Transverse colon (tissue), 4 donors: ENCODE data around the gene FAM171A2. TPM values are rescaled to one million over a fixed set of nuclear protein-coding genes. Genes with fewer than 3 reads are reported as not detected.

Experiments
- DNase-seq: peaks from one replicate; pipeline ENCODE4 v3.0.0-alpha.2; 2019
- H3K27ac ChIP-seq, 4 donors: fragments of 200-600 bp; sonication (generic); 2 replicates each; pipeline ENCODE4 v1.5.1; 2016 to 2018; ENCODE audit warnings: inconsistent platforms in 4 of 4
- H3K27me3 ChIP-seq: fragments of 200-600 bp; sonication (generic); 2 replicates; pipeline ENCODE4 v1.5.1; 2017; ENCODE audit warnings: inconsistent platforms
- H3K36me3 ChIP-seq, 4 donors: fragments of 200-600 bp; sonication (generic); 2 replicates each; pipeline ENCODE4 v1.5.1; 2017 to 2019; ENCODE audit warnings: inconsistent platforms in 4 of 4
- H3K4me1 ChIP-seq, 4 donors: fragments of 200-600 bp; sonication (generic); 2 replicates each; pipeline ENCODE4 v1.5.1; 2017 to 2020; ENCODE audit warnings: inconsistent platforms in 4 of 4
- H3K4me3 ChIP-seq, 4 donors: fragments of 200-600 bp; sonication (generic); 1 replicate in 1 of 4; 2 replicates in 3 of 4; pipeline versions ENCODE4 v1.5.1 to v1.6.1; 2017 to 2019; ENCODE audit warnings: inconsistent platforms in 4 of 4
- H3K9me3 ChIP-seq, 2 donors: fragments of 200-600 bp; sonication (generic); 2 replicates each; pipeline ENCODE4 v1.5.1; 2017 to 2019; ENCODE audit warnings: inconsistent platforms in 2 of 2
- EP300 ChIP-seq: sonication (generic); formaldehyde crosslinking; IDR thresholded peaks from one replicate; pipeline ENCODE4 v1.6.1; 2017; ENCODE audit warnings: antibody characterized with exemption, low read depth
- POLR2A ChIP-seq: fragments of 450-650 bp; IDR thresholded peaks from one replicate; pipeline ENCODE4 v1.6.1; 2016; ENCODE audit warnings: antibody characterized with exemption, mild to moderate bottlenecking, moderate library complexity
- POLR2AphosphoS5 ChIP-seq, 3 donors: sonication (generic); formaldehyde crosslinking; IDR thresholded peaks; one replicate each; pipeline ENCODE4 v1.6.1; 2016; ENCODE audit warnings: antibody characterized with exemption in 3 of 3
- WGBS, 2 donors: methylation state at CpG; one replicate each; pipeline ENCODE4 v1.1.5; 2018; ENCODE audit warnings: low coverage in 1 of 2; 5-methylcytosine and 5-hydroxymethylcytosine counted together
- in situ Hi-C, 4 donors: fragments of 200-750 bp; cut with MboI; loops; one replicate each; pipeline versions ENCODE4 v1.15.0 to v1.15.1; 2017; ENCODE audit warnings: low sequenced_read_pairs in 3 of 4, low pct_ligation_motif_present in 1 of 4, low pct_unique_long_range_greater_than_20kb in 1 of 4
- intact Hi-C: fragments of 100-400 bp; cut with DNase I; formaldehyde crosslinking; loops from one replicate; pipeline ENCODE4 v1.15.1; 2023; ENCODE audit warnings: low total_unique reads
- total RNA-seq, 4 donors: library from RNA; depleted of rRNA; stranded (reverse); fragments of >200 nt; gene quantifications; one replicate each; pipeline ENCODE4 v1.1.0, GENCODE V29; 2016
- TF ChIP-seq, protein P1 (sequence below), 5 experiments: fragments of 200-600 bp in 3 of 5; fragments of 450-650 bp in 2 of 5; sonication (generic) in 3 of 5; IDR thresholded peaks; 1 replicate in 2 of 5; 2 replicates in 3 of 5; pipeline ENCODE4 v1.5.1; 2016 to 2017; ENCODE audit warnings: antibody characterized with exemption in 5 of 5, inconsistent platforms in 3 of 5, mild to moderate bottlenecking in 2 of 5, moderate library complexity in 1 of 5

FAM171A2 gene
- total RNA-seq, 4 donors from 2014 or later: 0.14 to 7.9 (median 0.95) TPM; not detected in 1

DNA sequence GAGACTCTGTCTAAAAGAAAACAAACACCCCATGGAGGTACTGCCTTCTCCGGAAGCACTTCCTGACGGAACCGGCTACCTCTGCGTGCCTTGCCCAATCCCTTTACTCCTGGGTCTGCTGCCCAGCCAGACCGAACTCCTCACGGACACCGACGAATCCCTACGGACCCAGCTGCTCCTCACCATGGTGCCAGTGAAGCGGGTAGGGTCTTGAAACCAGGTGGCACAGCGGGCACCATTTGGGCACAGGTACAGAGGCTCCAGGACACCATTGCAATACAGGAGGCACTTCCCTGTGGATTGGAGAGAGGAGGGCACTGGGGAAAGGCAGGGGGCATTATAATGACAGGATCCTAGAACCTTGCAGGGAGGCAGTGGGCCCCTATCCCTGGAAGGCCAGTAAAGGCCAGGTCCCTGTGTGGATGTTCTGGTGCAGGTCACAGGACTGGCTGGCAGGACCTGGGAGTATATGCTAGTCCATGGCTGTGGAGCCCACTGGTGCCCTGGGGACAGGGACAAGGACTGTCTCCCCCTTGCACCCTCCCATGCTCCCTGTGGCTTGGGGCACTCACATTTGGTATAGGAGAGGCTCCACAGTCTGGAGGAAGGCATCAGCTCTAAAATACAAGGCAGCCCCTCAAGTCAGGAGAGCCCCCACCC, 41.3 kb downstream of the FAM171A2 start:
- TF ChIP-seq POLR2A: no peak
- TF ChIP-seq EP300: no peak
- no peak for TF ChIP-seq POLR2AphosphoS5 (IDR thresholded peaks at IDR 0.05)
- TF ChIP-seq, protein P1, sequence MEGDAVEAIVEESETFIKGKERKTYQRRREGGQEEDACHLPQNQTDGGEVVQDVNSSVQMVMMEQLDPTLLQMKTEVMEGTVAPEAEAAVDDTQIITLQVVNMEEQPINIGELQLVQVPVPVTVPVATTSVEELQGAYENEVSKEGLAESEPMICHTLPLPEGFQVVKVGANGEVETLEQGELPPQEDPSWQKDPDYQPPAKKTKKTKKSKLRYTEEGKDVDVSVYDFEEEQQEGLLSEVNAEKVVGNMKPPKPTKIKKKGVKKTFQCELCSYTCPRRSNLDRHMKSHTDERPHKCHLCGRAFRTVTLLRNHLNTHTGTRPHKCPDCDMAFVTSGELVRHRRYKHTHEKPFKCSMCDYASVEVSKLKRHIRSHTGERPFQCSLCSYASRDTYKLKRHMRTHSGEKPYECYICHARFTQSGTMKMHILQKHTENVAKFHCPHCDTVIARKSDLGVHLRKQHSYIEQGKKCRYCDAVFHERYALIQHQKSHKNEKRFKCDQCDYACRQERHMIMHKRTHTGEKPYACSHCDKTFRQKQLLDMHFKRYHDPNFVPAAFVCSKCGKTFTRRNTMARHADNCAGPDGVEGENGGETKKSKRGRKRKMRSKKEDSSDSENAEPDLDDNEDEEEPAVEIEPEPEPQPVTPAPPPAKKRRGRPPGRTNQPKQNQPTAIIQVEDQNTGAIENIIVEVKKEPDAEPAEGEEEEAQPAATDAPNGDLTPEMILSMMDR (IDR thresholded peaks at IDR 0.05): no peak
- Histone ChIP-seq H3K4me1 (peaks cover 8 to 30% (median 25%) of the 10 kb centered on the region in 4 donors), H3K27me3 (peaks cover 7% of the 10 kb centered on the region), H3K4me3 (no peak overlapping the region), H3K36me3 (peaks cover 0 to 20% (median 5%) of the 10 kb centered on the region in 4 donors), H3K27ac (no peak overlapping the region), H3K9me3 (no peaks in the 10 kb centered on the region)
- in situ Hi-C loops: loop anchor here in 1 of 4 donors (10.0 kb wide), 1 partner anchor 108 kb away; the partner anchor contains the start of gene UBTF
- DNase-seq: no peak
- 93% methylated on average over 11 of the region's 11 CpGs; no CpG with 5 or more reads in 1 of the 2 donors for WGBS, 2 donors
- intact Hi-C loops: no loop called here

DNA sequence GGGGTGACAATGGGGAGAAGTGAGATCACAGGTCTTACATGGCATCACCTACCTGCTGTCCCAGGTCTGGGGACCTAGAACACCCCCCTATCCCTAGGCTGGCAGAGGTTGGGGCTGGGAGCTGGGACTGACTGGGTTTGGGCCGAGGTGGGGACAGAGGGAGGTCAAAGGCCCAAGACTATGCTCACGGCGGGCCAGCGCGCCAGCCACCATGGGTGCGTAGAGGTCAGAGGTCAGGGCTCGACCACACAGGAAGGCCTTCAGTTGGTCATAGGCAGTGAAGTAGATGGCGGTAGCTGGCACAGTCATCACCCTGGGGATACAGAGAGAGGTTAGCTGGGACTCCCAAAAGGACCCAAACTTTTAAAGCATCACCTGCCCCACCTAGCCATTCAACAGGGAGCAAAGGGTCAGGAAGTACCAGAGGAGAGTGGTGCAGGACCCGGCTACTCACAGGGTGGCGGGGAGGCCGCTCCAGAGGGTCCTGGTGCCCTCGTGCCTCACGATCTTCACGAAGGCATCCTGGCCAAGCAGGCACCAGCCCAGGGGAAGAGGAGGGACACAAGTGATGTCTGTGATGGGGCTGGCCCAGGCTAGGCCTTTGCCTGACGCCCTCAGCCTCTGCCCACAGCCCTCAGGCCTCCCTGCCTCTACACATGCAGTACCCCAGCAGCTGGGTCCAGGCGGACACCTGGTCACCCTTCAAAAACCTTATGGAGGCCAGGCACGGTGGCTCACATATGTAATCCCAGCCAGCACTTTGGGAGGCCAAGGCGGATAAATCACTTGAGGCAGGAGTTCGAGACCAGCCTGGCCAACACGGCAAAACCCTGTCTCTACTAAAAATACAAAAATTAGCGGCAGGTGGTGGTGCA, 42.2 kb downstream of the FAM171A2 start:
- no peaks in the 10 kb centered on the region for H3K9me3 ChIP-seq
- no peak overlapping the region for H3K4me3 ChIP-seq
- H3K4me1 ChIP-seq: peaks cover 8 to 25% (median 20%) of the 10 kb centered on the region in 4 donors
- H3K36me3 ChIP-seq: peaks cover 0 to 20% (median 5%) of the 10 kb centered on the region in 4 donors
- TF ChIP-seq POLR2A (no peak), POLR2AphosphoS5 (IDR thresholded peaks at IDR 0.05) (no peak), EP300 (no peak)
- TF ChIP-seq, protein P1 (IDR thresholded peaks at IDR 0.05): no peak
- intact Hi-C loops (no loop called here), in situ Hi-C loops (loop anchor here in 1 of 4 donors (10.0 kb wide), 1 partner anchor 107 kb away; the partner anchor contains the start of gene UBTF)
- no peak overlapping the region for H3K27ac ChIP-seq
- peaks cover 16% of the 10 kb centered on the region for H3K27me3 ChIP-seq
- 93% methylated on average over 21 of the region's 21 CpGs; no CpG with 5 or more reads in 1 of the 2 donors for WGBS, 2 donors
- DNase-seq: no peak

DNA sequence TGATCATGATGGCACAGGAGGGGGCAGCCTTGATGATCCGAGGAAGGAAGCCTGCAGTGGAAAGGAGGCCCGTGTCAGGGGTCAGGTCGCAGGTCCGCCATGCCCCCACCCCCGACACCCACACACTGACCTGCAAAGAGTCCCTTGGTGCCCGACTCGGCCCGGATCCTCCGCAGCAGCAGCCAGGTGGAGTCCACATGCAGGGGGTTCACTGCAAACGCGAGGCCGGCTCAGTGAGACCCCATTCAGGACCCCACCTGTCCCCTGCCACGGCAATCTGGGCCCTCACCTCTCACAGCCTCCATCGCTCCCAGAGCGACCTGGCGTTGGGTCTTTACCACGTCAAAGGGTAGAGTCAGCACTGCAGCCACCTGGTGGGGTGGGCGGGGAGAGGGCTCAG, 43.6 kb downstream of the FAM171A2 start:
- no peak for DNase-seq
- Histone ChIP-seq H3K4me1 (peaks cover 8 to 22% (median 16%) of the 10 kb centered on the region in 4 donors), H3K4me3 (no peak overlapping the region), H3K27ac (no peak overlapping the region), H3K27me3 (peaks cover 30% of the 10 kb centered on the region), H3K36me3 (peaks cover 0 to 20% (median 5%) of the 10 kb centered on the region in 4 donors), H3K9me3 (no peaks in the 10 kb centered on the region)
- 87% methylated on average over 14 of the region's 18 CpGs; no CpG with 5 or more reads in 1 of the 2 donors for WGBS, 2 donors
- in situ Hi-C loops: loop anchor here in 1 of 4 donors (10.0 kb wide), 1 partner anchor 105 kb away; the partner anchor contains the start of gene UBTF
- intact Hi-C loops: no loop called here
- TF ChIP-seq, protein P1 (IDR thresholded peaks at IDR 0.05): no peak
- TF ChIP-seq EP300 (no peak), POLR2AphosphoS5 (IDR thresholded peaks at IDR 0.05) (no peak), POLR2A (no peak)
